Liver (tissue), 2 donors: ENCODE data around the gene MT1F.

Source experiments
- MAX ChIP-seq: IDR thresholded peaks from 2 replicates; pipeline ENCODE4 v1.6.1; 2016; ENCODE audit warnings: antibody characterized with exemption
- RAD21 ChIP-seq, 2 donors: IDR thresholded peaks; 2 replicates each; pipeline ENCODE4 v1.6.1; 2016; ENCODE audit warnings: antibody characterized with exemption in 2 of 2, mild to moderate bottlenecking in 2 of 2
- YY1 ChIP-seq: IDR thresholded peaks from 2 replicates; pipeline ENCODE4 v1.6.1; 2016; ENCODE audit warnings: antibody characterized with exemption, mild to moderate bottlenecking
- TF ChIP-seq, protein P1 (sequence below): IDR thresholded peaks from 2 replicates; pipeline ENCODE4 v1.6.1; 2016; ENCODE audit warnings: antibody characterized with exemption, mild to moderate bottlenecking
- TF ChIP-seq, protein P2 (sequence below): IDR thresholded peaks from 2 replicates; pipeline ENCODE4 v1.6.1; 2016; ENCODE audit warnings: antibody characterized with exemption
- donor health status: healthy.

DNA sequence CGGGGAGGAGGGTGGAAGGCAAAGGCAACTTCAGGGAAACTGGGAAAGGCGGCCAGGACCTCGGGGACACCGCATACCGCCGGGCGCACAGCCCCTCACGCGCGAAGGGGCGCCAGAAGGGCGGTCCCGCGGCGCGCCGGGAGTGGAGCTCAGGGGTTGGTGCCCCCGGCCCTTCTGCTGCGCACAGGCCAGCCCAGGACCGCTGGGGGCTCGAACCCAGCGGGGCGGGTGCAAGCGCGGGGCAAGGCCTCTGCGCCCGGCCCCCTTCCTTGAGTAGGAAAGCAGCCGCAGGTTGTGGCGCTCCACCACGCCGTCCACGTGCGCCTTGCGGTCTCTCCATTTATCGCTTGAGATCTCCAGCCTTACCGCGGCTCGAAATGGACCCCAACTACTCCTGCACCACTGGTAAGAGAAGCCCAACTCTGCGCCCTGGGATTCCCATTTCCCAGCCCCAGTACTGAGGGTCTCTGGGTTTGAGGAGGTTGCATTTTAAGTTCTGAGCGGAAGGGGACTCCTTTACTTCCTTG is 22.3 kb upstream of the MT1F start:
- TF ChIP-seq, protein P1, sequence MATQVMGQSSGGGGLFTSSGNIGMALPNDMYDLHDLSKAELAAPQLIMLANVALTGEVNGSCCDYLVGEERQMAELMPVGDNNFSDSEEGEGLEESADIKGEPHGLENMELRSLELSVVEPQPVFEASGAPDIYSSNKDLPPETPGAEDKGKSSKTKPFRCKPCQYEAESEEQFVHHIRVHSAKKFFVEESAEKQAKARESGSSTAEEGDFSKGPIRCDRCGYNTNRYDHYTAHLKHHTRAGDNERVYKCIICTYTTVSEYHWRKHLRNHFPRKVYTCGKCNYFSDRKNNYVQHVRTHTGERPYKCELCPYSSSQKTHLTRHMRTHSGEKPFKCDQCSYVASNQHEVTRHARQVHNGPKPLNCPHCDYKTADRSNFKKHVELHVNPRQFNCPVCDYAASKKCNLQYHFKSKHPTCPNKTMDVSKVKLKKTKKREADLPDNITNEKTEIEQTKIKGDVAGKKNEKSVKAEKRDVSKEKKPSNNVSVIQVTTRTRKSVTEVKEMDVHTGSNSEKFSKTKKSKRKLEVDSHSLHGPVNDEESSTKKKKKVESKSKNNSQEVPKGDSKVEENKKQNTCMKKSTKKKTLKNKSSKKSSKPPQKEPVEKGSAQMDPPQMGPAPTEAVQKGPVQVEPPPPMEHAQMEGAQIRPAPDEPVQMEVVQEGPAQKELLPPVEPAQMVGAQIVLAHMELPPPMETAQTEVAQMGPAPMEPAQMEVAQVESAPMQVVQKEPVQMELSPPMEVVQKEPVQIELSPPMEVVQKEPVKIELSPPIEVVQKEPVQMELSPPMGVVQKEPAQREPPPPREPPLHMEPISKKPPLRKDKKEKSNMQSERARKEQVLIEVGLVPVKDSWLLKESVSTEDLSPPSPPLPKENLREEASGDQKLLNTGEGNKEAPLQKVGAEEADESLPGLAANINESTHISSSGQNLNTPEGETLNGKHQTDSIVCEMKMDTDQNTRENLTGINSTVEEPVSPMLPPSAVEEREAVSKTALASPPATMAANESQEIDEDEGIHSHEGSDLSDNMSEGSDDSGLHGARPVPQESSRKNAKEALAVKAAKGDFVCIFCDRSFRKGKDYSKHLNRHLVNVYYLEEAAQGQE = no peak
- TF ChIP-seq, protein P2, sequence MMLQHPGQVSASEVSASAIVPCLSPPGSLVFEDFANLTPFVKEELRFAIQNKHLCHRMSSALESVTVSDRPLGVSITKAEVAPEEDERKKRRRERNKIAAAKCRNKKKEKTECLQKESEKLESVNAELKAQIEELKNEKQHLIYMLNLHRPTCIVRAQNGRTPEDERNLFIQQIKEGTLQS = no peak
- TF ChIP-seq RAD21 (IDR thresholded peaks at IDR 0.05) (no peak), YY1 (no peak), MAX (no peak)
